Parathyroid adenoma (tissue), 2 donors: Measurements from ENCODE around the gene SCN2A.

ENCODE experiments used
- H2AFZ ChIP-seq: fragments of 300-600 bp; sonication (generic); one replicate; pipeline ENCODE4 v1.7.0; 2017; ENCODE audit warnings: antibody characterized with exemption, mild to moderate bottlenecking
- H3K27ac ChIP-seq: fragments of 300-600 bp; sonication (generic); one replicate; pipeline ENCODE4 v1.7.0; 2017
- H3K27me3 ChIP-seq: fragments of 300-600 bp; sonication (generic); one replicate; pipeline ENCODE4 v1.7.0; 2017; ENCODE audit warnings: low read length; ENCODE audit not compliant: control insufficient read depth, insufficient read depth
- H3K36me3 ChIP-seq: fragments of 300-600 bp; sonication (generic); one replicate; pipeline ENCODE4 v1.7.0; 2017; ENCODE audit warnings: low read length; ENCODE audit not compliant: control insufficient read depth, insufficient read depth
- H3K4me1 ChIP-seq: fragments of 300-600 bp; sonication (generic); one replicate; pipeline ENCODE4 v1.7.0; 2017; ENCODE audit warnings: control low read depth
- H3K4me2 ChIP-seq: fragments of 300-600 bp; sonication (generic); one replicate; pipeline ENCODE4 v1.7.0; 2017; ENCODE audit warnings: low read length
- H3K4me3 ChIP-seq: fragments of 300-600 bp; sonication (generic); one replicate; pipeline ENCODE4 v1.7.0; 2017; ENCODE audit warnings: low read depth, low read length
- H3K79me2 ChIP-seq: fragments of 300-600 bp; sonication (generic); one replicate; pipeline ENCODE4 v1.7.0; 2017; ENCODE audit warnings: control low read depth
- H3K9ac ChIP-seq: fragments of 300-600 bp; sonication (generic); one replicate; pipeline ENCODE4 v1.7.0; 2017; ENCODE audit warnings: mild to moderate bottlenecking
- H3K9me3 ChIP-seq: fragments of 300-600 bp; sonication (generic); one replicate; pipeline ENCODE4 v1.7.0; 2017; ENCODE audit warnings: low read length; ENCODE audit not compliant: control insufficient read depth
- TF ChIP-seq, protein P1 (sequence below): fragments of 300-600 bp; sonication (generic); IDR thresholded peaks from one replicate; pipeline ENCODE4 v1.7.0; 2017; ENCODE audit warnings: antibody characterized with exemption, mild to moderate bottlenecking
- donor health status: primary hyperparathyroidism.

The SCN2A gene

GRCh38 chr2:165268754-165269153, 29.5 kb downstream of the SCN2A start:
- H3K4me1 ChIP-seq: no peaks in the 10 kb centered on the region
- H3K4me2 ChIP-seq: no peak overlapping the region
- H3K9ac ChIP-seq: no peak overlapping the region
- no peaks in the 10 kb centered on the region for H3K9me3 ChIP-seq
- no peaks in the 10 kb centered on the region for H3K79me2 ChIP-seq
- H3K36me3 ChIP-seq: no peaks in the 10 kb centered on the region
- H3K4me3 ChIP-seq: no peak overlapping the region
- H3K27me3 ChIP-seq: no peaks in the 10 kb centered on the region
- H3K27ac ChIP-seq: no peak overlapping the region
- no peak overlapping the region for H2AFZ ChIP-seq
- TF ChIP-seq, protein P1, sequence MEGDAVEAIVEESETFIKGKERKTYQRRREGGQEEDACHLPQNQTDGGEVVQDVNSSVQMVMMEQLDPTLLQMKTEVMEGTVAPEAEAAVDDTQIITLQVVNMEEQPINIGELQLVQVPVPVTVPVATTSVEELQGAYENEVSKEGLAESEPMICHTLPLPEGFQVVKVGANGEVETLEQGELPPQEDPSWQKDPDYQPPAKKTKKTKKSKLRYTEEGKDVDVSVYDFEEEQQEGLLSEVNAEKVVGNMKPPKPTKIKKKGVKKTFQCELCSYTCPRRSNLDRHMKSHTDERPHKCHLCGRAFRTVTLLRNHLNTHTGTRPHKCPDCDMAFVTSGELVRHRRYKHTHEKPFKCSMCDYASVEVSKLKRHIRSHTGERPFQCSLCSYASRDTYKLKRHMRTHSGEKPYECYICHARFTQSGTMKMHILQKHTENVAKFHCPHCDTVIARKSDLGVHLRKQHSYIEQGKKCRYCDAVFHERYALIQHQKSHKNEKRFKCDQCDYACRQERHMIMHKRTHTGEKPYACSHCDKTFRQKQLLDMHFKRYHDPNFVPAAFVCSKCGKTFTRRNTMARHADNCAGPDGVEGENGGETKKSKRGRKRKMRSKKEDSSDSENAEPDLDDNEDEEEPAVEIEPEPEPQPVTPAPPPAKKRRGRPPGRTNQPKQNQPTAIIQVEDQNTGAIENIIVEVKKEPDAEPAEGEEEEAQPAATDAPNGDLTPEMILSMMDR: no peak

DNA sequence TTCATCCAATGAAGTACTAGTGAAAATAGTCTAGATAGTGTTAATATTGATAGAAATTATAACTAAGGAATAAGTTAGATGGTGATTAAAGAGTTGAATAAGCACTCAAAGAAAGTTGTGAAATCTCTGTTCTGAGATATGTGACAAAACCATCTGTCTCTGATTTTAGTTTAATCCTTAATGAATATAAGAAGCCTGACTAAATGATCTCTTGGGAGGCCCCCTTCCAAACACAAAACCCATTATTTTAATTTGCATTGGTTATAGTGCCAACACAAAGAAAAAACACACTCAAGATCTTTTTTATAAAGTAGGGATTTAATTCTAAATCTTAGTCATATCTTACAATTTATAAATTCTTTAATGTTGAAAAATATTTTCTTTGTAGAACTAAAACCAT, 34.0 kb downstream of the SCN2A start:
- Histone ChIP-seq H2AFZ (no peak overlapping the region), H3K79me2 (no peaks in the 10 kb centered on the region), H3K27ac (no peak overlapping the region), H3K4me2 (no peak overlapping the region), H3K36me3 (no peaks in the 10 kb centered on the region), H3K9ac (no peak overlapping the region), H3K4me3 (no peak overlapping the region), H3K4me1 (no peaks in the 10 kb centered on the region), H3K9me3 (no peaks in the 10 kb centered on the region), H3K27me3 (no peaks in the 10 kb centered on the region)
- TF ChIP-seq, protein P1: no peak

GRCh38 chr2:165274698-165275097, 35.5 kb downstream of the SCN2A start:
- no peak overlapping the region for H3K9ac ChIP-seq
- no peaks in the 10 kb centered on the region for H3K36me3 ChIP-seq
- no peaks in the 10 kb centered on the region for H3K4me1 ChIP-seq
- TF ChIP-seq, protein P1: no peak
- H3K79me2 ChIP-seq: no peaks in the 10 kb centered on the region
- no peak overlapping the region for H3K27ac ChIP-seq
- no peak overlapping the region for H2AFZ ChIP-seq
- H3K4me3 ChIP-seq: no peak overlapping the region
- no peak overlapping the region for H3K4me2 ChIP-seq
- no peaks in the 10 kb centered on the region for H3K9me3 ChIP-seq
- H3K27me3 ChIP-seq: no peaks in the 10 kb centered on the region

DNA sequence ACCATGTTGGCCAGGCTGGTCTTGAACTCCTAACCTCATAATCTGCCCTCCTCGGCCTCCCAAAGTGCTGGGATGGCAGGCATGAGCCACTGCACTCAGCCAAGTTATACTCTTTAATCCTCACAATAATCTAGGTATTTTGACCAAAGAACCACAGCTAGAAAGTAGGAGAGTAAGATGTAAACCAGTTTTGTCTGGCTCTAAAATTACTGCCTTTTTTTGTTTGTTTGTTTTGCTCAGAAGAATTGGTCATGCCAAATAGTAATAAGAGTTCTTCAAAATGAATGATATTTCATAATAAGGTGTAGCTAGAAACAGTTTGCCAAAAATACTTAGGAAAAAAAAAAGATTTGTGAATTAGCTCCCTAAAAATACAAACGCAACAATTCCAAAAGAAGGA, 36.7 kb downstream of the SCN2A start:
- H3K9me3 ChIP-seq: no peaks in the 10 kb centered on the region
- no peaks in the 10 kb centered on the region for H3K4me1 ChIP-seq
- TF ChIP-seq, protein P1: no peak
- H3K4me2 ChIP-seq: no peak overlapping the region
- H2AFZ ChIP-seq: no peak overlapping the region
- H3K9ac ChIP-seq: no peak overlapping the region
- H3K79me2 ChIP-seq: no peaks in the 10 kb centered on the region
- H3K27ac ChIP-seq: no peak overlapping the region
- no peak overlapping the region for H3K4me3 ChIP-seq
- no peaks in the 10 kb centered on the region for H3K27me3 ChIP-seq
- H3K36me3 ChIP-seq: no peaks in the 10 kb centered on the region

GRCh38 chr2:165277295-165277694, 38.1 kb downstream of the SCN2A start:
- H3K4me1 ChIP-seq: no peaks in the 10 kb centered on the region
- no peak overlapping the region for H2AFZ ChIP-seq
- TF ChIP-seq, protein P1: no peak
- H3K79me2 ChIP-seq: no peaks in the 10 kb centered on the region
- H3K9me3 ChIP-seq: no peaks in the 10 kb centered on the region
- H3K27ac ChIP-seq: no peak overlapping the region
- H3K4me3 ChIP-seq: no peak overlapping the region
- H3K27me3 ChIP-seq: no peaks in the 10 kb centered on the region
- H3K4me2 ChIP-seq: no peak overlapping the region
- no peak overlapping the region for H3K9ac ChIP-seq
- H3K36me3 ChIP-seq: no peaks in the 10 kb centered on the region
